ENCODE data around the gene MKRN2. TPM values are rescaled to one million over a fixed set of nuclear protein-coding genes. Genes with fewer than 3 reads are reported as not detected.
A peak's percentile ranks its signal among the peaks of the same experiment; 100 is the strongest.

MKRN2 gene
- total and polyA plus RNA-seq, 2 of the 4 experiments (the other 2 are of a cell fraction), result 44.4 to 65.6 TPM

DNA sequence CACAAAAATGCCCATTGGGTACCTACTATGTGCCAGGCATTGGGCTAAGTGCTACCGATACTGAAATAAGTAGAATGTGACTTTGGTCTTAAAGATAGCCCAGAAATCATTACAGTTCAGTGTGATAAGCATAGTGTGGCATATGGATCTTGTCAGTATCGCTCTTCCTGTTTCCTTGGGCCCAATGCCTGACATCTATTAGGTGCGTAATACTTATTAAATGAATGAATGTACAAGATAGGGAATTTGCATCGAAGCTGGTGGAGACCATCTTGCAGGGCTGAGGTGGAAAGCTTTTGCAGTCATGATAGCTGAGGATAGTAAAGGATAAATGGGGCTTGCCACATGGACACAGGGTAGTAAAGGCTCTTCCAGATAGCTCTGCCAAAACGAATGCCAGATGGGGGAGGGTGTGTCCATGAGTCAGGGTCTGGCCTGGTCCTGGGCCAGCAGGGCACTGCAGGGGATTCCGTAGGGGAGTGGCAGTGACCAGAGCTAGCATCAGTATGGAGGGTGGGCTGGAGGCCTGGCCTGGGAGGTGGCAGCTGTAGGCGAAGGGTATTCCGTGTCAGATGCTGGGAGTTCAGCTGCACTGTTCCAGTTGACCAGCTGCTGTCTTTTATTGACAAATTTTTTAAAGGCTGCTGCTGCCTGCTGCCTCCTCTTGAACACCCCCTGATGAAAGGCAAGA, 49.2 kb upstream of the MKRN2 start:
- H3K18ac ChIP-seq (ENCODE audit: low read depth, low read length), result peak overlapping the region; percentile 34
- H3K23ac ChIP-seq (ENCODE audit: low read depth, low read length), result peak overlapping the region; percentile 65
- H2AK9ac ChIP-seq (replicated peaks; ENCODE audit: low read depth, low read length, poor library complexity), result peak overlapping the region; percentile 96
- peaks cover 12% of the 10 kb centered on the region for H3K4me1 ChIP-seq (ENCODE audit: control insufficient read depth, insufficient read depth, low read length)
- peak overlapping the region; percentile 86 for H2AFZ ChIP-seq (replicated peaks; ENCODE audit: low read length, poor library complexity)
- peak overlapping the region; percentile 9 to 52; a peak in 2 of 4 replicates for H4K8ac ChIP-seq (ENCODE audit: low read depth in 2 of 2, low read length in 2 of 2)
- no peak overlapping the region; the same call in 1 of the 2 replicates for H4K5ac ChIP-seq (ENCODE audit: low read depth, low read length)
- ChIA-PET CTCF (interaction anchor here (0.8 to 1.2 kb wide), 3 partner anchors 29 to 212 kb away, joined by 3 read pairs; no protein-coding TSS in a partner anchor), POLR2A (ENCODE audit: unreplicated experiment) (no interaction called here)
- in situ Hi-C loops (cut with MboI; ENCODE audit: low sequenced_read_pairs), result no loop called here
- peaks cover 0 to 8% of the 10 kb centered on the region in 2 experiments; a peak in 2 of 4 replicates for H3K79me1 ChIP-seq (ENCODE audit: low read depth in 1 of 2, low read length in 2 of 2)
- H2AK5ac ChIP-seq (ENCODE audit: low read depth, low read length), result peak overlapping the region; percentile 53; the same call in 1 of the 2 replicates
- peak overlapping the region; percentile 31; the same call in 1 of the 2 replicates for H3K56ac ChIP-seq (ENCODE audit: extremely low read depth, insufficient read depth, low read length)
- H2BK120ac ChIP-seq (ENCODE audit: low read depth, low read length), result peak overlapping the region; percentile 73
- peak overlapping the region; percentile 77 for H2BK20ac ChIP-seq (ENCODE audit: low read depth, low read length)
- TF ChIP-seq MXI1 (IDR thresholded peaks at IDR 0.05; ENCODE audit: borderline replicate concordance, low read depth, low read length) (0 out of 2 replicates have a peak, but pooled peaks have one; percentile 28), BHLHE40 (IDR thresholded peaks at IDR 0.05; ENCODE audit: low read depth, low read length) (no peak)
- peaks cover 20% of the 10 kb centered on the region for H3K9me1 ChIP-seq (ENCODE audit: insufficient read depth, low read length)
- 40% methylated on average over 2 of the region's 8 CpGs; no CpG with 5 or more reads in 1 of the 2 experiments for WGBS, 2 experiments (ENCODE audit: extremely low coverage in 2 of 2, insufficient read length in 1 of 2)
- DNase-seq (peak; percentile 73), ATAC-seq (ENCODE audit: low read depth) (peak; percentile 73)
- intact Hi-C loops (cut with micrococcal nuclease), result loop anchor here (1.0 to 5.0 kb wide), 2 partner anchors 50 to 213 kb away; partner anchors contain the start of gene MKRN2
- peak overlapping the region; percentile 80 for H3K14ac ChIP-seq (replicated peaks; ENCODE audit: low read depth, low read length)
- H3K4me3 ChIP-seq (ENCODE audit: insufficient read depth, low read depth, low read length), result no peak overlapping the region
- H2BK15ac ChIP-seq (ENCODE audit: low read depth, low read length), result peak overlapping the region; percentile 38; the same call in 1 of the 3 replicates
- no peaks in the 10 kb centered on the region for H3K9me3 ChIP-seq (ENCODE audit: control insufficient read depth, insufficient read depth, low read length)
- peak overlapping the region; percentile 63 for H3K4me2 ChIP-seq (ENCODE audit: low read depth, low read length)
- H3K9ac ChIP-seq (ENCODE audit: low read depth, low read length), result peak overlapping the region; percentile 10; the same call in 1 of the 2 replicates
- H4K91ac ChIP-seq (ENCODE audit: insufficient read depth, low read depth, low read length), result peak overlapping the region; percentile 56
- peak overlapping the region; percentile 79 for H3K4ac ChIP-seq (ENCODE audit: low read depth, low read length)
- H3K36me3 ChIP-seq (ENCODE audit: control insufficient read depth, insufficient read depth, low read length), result peaks cover 9% of the 10 kb centered on the region
- no TSS peak for BruUV-seq (replicated peaks)
- dilution Hi-C loops (cut with HindIII; ENCODE audit: low sequenced_read_pairs, unreplicated experiment), result no loop called here
- H4K20me1 ChIP-seq (ENCODE audit: insufficient read depth, low read length), result peaks cover 6% of the 10 kb centered on the region; the same call in 1 of the 2 replicates
- H3K27ac ChIP-seq (ENCODE audit: insufficient read depth, low read length), result peak overlapping the region; percentile 81
- H3K27me3 ChIP-seq (ENCODE audit: control insufficient read depth, insufficient read depth, low read length), result no peaks in the 10 kb centered on the region
- H2BK5ac ChIP-seq (ENCODE audit: low read depth, low read length, poor library complexity, severe bottlenecking), result peak overlapping the region; percentile 68

Data from IMR-90 (cell line).